A673 (cell line): Measurements from ENCODE around the gene TECPR1.

Experiments
- EZH2 ChIP-seq: fragments of 200-600 bp; sonication (generic); IDR thresholded peaks from 2 replicates; pipeline ENCODE4 v1.6.1; 2017; ENCODE audit warnings: borderline replicate concordance, low read depth, mild to moderate bottlenecking, mixed read lengths, antibody characterized with exemption, low read length; ENCODE audit not compliant: poor library complexity, severe bottlenecking
- TF ChIP-seq, protein P1 (sequence below): fragments of 300-800, 200-600 bp; sonication (generic); conservative IDR thresholded peaks from 2 replicates; pipeline ENCODE4 v1.5.1; 2017; ENCODE audit warnings: low read depth, mild to moderate bottlenecking, antibody characterized with exemption, low read length, moderate library complexity, mixed read lengths

DNA sequence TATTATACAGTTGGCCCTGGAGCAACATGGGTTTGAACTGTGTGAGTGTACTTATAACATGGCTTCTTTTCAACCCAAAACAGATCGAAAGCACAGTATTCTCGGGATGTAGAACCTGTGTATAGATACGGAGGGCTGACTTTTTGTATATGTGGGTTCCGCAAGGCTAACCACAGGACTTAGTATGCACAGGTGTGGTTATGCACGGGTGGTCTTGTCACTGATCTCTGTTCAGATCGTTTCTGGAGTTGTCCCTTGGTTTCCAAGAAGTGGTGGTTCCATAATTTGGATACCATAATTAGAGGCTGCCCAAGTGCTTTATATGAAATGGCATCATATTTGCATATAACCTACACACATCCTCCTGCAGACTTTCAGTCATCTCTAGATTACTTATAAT lies 51.7 kb downstream of the TECPR1 start:
- TF ChIP-seq, protein P1, sequence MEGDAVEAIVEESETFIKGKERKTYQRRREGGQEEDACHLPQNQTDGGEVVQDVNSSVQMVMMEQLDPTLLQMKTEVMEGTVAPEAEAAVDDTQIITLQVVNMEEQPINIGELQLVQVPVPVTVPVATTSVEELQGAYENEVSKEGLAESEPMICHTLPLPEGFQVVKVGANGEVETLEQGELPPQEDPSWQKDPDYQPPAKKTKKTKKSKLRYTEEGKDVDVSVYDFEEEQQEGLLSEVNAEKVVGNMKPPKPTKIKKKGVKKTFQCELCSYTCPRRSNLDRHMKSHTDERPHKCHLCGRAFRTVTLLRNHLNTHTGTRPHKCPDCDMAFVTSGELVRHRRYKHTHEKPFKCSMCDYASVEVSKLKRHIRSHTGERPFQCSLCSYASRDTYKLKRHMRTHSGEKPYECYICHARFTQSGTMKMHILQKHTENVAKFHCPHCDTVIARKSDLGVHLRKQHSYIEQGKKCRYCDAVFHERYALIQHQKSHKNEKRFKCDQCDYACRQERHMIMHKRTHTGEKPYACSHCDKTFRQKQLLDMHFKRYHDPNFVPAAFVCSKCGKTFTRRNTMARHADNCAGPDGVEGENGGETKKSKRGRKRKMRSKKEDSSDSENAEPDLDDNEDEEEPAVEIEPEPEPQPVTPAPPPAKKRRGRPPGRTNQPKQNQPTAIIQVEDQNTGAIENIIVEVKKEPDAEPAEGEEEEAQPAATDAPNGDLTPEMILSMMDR = no peak
- TF ChIP-seq EZH2 = no peak
